Right kidney (tissue), 1 donor: ENCODE data around the gene CTRB1.
"Not testable (repeated sequence)": the region's sequence is repeated elsewhere in the genome, so short reads cannot be mapped to it uniquely, and the experiment has no call there.

ENCODE experiments used
- DNase-seq: peaks from one replicate; pipeline ENCODE4 v3.0.0-alpha.2; 2016

CTRB1 gene

GRCh38 chr16:75226550-75227360 lies 8.0 kb downstream of the CTRB1 start:
- DNase-seq: no peak

- no peak for DNase-seq
These were observed 8.8 kb downstream of the CTRB1 start for GRCh38 chr16:75227361-75228142.

GRCh38 chr16:75228143-75228976 lies 9.6 kb downstream of the CTRB1 start:
- DNase-seq: no peak

GRCh38 chr16:75229172-75230031 lies 10.6 kb downstream of the CTRB1 start:
- DNase-seq: no peak

GRCh38 chr16:75230471-75231110 lies 11.8 kb downstream of the CTRB1 start:
- no peak for DNase-seq

- no peak for DNase-seq
These were observed 12.8 kb downstream of the CTRB1 start for GRCh38 chr16:75231570-75231969.

- DNase-seq: no peak
These were observed 14.8 kb downstream of the CTRB1 start for GRCh38 chr16:75233611-75233938.

- no peak for DNase-seq
These were observed 16.3 kb downstream of the CTRB1 start for GRCh38 chr16:75234856-75235696.

GRCh38 chr16:75235721-75236193 lies 17.0 kb downstream of the CTRB1 start:
- DNase-seq: no peak

GRCh38 chr16:75236232-75236631 lies 17.4 kb downstream of the CTRB1 start:
- DNase-seq: no peak

GRCh38 chr16:75236736-75237397 lies 18.1 kb downstream of the CTRB1 start:
- no peak for DNase-seq

GRCh38 chr16:75237398-75238131 lies 18.8 kb downstream of the CTRB1 start:
- DNase-seq: no peak

- DNase-seq: no peak
These were observed 19.5 kb downstream of the CTRB1 start for GRCh38 chr16:75238132-75238852.

- DNase-seq: no peak
These were observed 20.2 kb downstream of the CTRB1 start for GRCh38 chr16:75238853-75239541.

GRCh38 chr16:75239542-75240122 lies 20.8 kb downstream of the CTRB1 start:
- DNase-seq: no peak

- DNase-seq: not testable (repeated sequence)
These were observed 21.8 kb downstream of the CTRB1 start for GRCh38 chr16:75240633-75241032.

- no peak for DNase-seq
These were observed 22.6 kb downstream of the CTRB1 start for GRCh38 chr16:75241412-75241811.
